GM21786 (cell line): ENCODE measurements around the gene TCAIM.

ENCODE experiments used
- ATAC-seq: cut with Tn5 transposase; IDR thresholded peaks from one replicate; pipeline ENCODE4 v1.9.1; 2021; ENCODE audit not compliant: unreplicated experiment

The TCAIM gene, protein sequence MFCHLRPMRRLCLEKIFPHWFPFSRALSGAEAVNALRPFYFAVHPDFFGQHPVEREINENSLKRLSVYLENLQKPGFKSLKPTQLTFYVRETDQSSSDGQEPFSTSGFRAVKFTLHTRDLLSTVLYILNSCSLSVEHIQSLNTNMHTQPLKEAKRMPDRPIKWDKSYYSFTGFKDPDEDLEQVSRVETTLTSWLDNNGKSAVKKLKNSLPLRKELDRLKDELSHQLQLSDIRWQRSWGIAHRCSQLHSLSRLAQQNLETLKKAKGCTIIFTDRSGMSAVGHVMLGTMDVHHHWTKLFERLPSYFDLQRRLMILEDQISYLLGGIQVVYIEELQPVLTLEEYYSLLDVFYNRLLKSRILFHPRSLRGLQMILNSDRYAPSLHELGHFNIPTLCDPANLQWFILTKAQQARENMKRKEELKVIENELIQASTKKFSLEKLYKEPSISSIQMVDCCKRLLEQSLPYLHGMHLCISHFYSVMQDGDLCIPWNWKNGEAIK

DNA sequence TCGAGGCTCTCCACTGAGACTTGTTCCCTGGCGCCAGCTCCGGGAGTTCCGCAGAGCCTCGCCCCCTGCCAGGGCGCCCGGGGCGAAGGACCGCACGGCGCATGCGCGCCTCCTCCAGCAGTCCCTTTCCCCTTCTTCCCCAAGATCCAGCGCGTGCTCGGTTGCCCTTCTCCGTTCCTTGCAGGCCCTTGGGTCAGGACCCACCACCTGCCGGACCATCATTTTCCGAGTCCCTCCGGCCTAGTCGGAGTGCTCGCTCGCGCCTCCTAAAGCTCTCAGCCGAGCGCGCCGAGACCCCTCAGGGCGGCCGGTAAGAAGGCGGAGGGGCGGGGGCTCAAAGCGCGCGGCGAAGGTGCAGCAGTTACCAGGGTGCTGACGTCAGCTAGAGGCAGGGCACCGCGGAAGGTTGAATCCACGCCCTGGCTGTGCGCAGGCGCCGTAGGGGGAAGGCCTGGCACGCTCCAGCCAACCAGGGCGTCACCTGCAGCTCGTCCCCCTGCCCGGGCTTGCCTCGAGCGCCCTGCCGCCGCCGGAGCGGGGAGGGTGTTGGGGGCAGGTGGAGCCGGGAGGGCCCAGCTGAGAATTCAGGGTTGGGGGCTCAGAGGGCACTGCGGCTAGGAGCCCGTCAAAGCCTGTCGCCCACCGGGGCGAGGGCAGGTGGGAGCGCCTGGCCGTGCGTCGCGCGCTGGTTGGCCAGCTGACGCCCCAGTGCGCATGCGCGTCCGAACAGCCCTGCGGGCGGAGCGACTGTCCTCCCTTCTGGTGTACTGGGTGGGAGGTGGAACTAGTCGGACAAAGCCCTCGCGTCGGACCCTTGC, at the start of gene TCAIM:
Gene TCAIM, plus strand, starts transcription at position 757 of the 818 bp plus-strand sequence. CDS start 16,017 bp downstream, outside the sequence.
- peak; percentile 91 for ATAC-seq

DNA sequence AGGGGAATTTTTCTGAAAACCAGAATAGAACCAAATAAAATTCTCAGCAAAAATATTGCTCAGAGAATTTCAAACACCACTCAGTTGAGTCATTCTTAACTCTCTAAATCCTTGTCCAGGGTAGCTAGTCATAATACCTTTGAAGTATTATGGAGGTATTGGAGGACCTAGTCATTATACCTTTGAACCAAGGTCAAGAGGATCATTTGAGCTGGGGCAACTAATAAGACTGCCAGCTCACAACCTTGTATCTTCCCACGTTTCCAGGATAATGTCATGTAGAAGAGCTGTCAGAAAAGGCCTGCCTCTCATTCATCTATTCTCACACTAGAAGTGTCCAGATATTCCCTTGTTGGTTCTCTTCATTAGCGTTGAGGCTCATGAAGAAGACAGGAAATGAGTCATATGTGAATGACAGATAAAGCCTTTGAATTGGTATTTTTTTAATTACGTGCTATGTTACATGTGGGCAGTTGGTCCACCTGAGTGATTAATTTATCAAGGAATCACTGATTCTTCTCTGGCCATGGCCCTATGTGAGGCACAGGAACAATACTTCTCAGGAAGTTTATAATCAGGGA, 48.6 kb upstream of the TCAIM start:
- no peak for ATAC-seq

DNA sequence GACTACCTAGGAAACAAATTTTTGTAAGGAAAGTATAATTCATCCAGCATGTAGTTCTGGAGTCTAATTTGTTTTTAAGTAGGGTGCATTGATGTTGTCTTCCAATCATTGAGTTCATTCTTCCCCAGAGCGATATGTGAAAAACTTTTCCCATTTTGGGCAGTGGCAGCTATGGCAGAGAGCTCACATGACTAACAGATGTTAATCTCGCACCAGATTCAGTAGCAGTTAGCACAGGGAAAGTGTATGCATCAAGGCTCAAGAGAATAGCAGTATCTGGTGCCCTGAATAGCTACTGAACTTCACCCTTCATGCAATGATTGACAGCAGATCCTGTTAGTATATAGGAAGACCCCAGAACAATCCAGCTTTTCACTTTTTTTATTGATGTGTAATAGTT, 46.3 kb upstream of the TCAIM start:
- ATAC-seq, result no peak

DNA sequence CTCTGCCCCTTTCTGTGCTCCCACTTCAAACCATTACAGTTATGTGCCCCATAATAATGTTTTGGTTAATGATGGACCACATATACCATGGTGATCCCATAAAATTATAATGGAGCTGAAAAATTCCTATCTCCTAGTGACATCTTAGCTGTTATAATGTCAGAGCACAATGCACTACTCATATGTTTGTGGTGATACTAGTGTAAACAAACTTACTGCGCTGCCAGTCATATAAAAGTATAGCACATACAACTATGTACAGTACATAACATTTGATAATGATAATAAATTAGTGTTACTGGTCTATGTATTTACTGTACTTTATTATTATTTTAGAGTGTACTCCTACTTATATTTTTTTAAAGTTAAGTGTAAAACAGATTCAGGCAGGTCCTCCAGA, 45.6 kb upstream of the TCAIM start:
- no peak for ATAC-seq

GRCh38 chr3:44297255-44297654, 41.3 kb upstream of the TCAIM start:
- ATAC-seq, result no peak

GRCh38 chr3:44301746-44302145, 36.8 kb upstream of the TCAIM start:
- no peak for ATAC-seq

- no peak for ATAC-seq
Observed at GRCh38 chr3:44309500-44309899, 29.1 kb upstream of the TCAIM start.

GRCh38 chr3:44318891-44319311, 19.7 kb upstream of the TCAIM start:
- no peak for ATAC-seq

GRCh38 chr3:44321335-44321734, 17.2 kb upstream of the TCAIM start:
- ATAC-seq, result no peak

DNA sequence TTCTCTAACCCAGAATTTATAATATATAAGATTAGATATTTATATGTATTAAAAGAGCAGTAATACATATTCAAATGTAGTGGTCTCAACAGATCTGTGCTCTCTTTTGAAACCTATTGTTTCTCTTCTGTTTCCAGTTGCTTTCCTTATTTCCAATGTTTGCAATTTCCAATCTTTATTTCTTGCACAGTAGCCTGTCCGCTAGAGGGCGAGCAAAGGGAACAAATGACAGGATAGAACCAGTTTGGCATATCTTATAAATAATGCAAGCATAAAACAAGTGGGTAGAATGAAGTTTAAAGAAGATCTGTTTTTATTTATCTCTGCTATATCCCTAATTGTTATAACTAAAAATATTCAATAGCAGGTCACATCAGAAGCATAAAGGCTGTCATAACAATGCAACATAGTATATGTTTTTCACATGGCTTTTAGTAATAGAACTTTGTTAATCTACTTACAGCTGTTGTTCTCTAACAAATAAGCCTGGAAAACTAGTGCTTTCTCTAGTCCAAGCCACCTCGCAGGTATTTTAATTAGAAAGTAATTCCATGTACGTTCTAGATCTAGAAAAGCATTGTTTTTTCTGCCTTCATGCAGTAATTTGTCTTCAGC, 15.1 kb upstream of the TCAIM start:
- ATAC-seq, result no peak

GRCh38 chr3:44324584-44324983, 14.0 kb upstream of the TCAIM start:
- ATAC-seq, result no peak

DNA sequence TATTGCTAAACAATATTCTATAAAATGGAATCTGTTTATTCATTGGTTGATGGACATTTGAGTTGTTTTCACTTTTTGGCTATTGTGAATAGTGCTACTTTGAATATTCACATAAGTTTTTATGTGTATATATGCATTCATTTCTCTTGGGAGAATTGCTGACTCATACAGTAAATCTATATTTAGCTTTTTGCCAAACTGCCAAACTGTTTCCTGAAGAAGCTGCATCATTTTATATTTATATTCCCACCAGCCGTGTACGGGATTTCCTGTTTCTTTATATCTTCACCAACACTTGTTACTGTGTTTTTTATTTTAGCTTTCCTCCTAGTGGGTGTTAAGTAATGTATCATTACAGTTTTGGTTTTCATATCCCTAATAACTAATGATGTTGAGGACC, 12.5 kb upstream of the TCAIM start:
- no peak for ATAC-seq

DNA sequence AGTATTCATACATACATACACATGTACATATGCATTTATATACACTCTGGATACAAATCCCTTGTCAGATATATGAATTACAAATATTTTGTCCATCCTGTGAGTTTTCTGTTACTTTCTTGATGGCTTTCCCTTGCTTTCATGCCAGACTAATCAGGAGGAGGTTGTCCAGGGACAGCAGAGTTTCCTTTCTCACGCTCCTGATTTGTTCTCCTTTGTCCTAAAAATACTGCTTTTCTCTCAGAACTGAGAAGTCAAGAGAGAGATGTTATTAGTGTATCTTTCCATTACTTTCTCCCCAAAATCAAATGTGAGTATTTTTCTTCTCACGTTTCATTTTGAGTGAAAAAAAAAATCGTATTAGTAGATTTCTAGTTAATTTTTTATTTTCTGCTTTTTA, 12.1 kb upstream of the TCAIM start:
- no peak for ATAC-seq

GRCh38 chr3:44329946-44330345, 8.6 kb upstream of the TCAIM start:
- ATAC-seq, result no peak

DNA sequence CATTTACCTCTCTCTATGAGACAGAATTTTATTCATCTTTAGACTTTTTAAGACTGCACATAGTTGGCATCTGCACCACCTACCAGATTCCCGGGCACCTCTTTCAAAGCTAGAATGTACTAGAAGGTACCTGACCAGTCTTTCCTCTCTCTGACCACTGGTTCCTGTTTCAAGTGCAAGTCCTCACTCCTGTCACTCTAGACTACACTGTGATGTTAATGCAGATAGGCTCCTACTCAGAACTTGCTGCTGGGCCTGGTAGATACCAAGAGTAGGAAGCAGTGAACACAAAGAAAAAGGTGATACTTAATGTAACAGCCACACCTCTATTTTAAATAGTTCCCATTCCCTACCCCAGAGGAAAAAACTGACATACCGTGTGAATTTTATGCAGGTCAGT, 8.1 kb upstream of the TCAIM start:
- ATAC-seq, result no peak

DNA sequence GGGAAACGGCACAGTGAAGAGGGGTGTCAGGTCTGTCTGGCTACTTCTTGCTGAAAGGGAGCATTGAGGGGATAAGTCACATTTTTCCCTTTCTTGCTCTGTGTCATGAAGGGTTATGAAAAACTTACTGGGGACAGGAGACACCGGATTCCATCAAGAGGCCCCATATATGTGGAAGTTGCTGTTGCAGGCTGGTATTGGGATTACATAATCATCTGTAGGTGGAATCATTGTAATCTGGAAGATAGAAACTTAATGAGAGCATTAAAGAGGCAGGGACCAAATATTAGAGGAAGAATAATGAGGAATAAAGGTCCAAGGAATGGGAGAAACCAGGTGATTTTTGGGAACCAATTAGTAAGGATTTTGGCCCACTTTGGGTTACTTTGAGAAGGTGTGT, 4.2 kb upstream of the TCAIM start:
- no peak for ATAC-seq

- no peak for ATAC-seq
Observed at GRCh38 chr3:44337248-44337785, 1.2 kb upstream of the TCAIM start.

- ATAC-seq, result no peak
Observed at GRCh38 chr3:44338828-44339127, 212 bp downstream of the TCAIM start.

DNA sequence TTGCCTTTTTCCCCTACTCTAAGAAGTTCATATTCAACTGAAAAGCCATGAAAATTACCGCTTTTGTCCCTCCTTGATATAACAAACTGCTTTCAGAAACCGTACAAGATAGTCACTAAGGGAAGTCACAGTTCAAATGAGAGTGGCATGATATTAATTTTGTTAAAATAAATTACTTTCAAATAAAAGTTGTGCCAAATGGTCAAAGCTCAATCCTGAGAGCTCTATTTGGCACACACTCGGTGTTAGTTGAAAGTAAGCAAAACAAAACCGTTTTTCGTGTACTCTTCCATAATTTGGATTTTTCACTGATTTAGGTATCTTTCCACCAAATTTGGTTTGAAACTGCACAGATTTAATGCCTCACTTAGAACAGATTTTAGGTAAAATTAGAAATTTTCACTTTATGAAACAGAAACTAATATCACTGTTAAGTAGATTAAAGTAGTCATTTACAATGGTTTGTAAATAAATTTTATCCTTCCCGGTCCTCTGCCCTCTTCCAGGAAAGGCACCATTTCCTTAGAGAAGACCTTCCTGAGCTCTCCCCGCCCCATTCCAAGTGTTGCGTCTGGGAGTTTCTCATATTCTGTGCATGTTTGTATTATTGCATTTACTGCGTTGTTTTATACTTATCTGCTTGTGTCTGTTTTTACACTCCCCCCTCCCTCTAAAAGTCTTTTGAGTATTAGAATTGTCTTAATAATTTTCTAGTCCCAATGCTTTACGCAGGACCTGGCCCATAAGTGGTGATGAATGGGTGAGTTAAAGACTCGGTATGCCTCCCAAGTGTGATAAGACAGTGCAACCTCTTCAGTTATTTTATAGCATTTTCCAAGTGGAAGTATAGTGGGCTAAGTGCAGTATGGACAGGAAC, 853 bp downstream of the TCAIM start:
- no peak for ATAC-seq

DNA sequence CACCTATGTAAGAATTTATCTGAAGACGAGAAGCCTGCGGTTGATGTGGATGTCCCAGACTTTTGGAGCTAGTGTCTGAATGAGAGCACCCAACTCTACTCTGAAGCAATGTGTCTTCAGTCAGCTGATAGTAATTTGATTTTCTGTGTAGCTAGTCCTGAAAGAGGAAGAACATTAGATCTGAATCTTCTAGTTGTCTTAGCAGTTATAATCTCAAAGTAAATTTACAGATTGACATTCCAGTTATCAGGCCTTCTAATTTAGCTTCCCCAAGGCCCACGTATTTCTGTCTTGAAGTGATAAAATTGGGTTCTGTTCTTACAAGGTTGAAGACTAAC, 1.5 kb downstream of the TCAIM start:
- no peak for ATAC-seq
